Activated T-cell treated with anti-CD3 and anti-CD28 coated beads, Interleukin-2, amount 50 U/mL, for 1 hour (primary cell): ENCODE results near the gene ZFX.
"Not testable (repeated sequence)": the region's sequence is repeated elsewhere in the genome, so short reads cannot be mapped to it uniquely, and the experiment has no call there.

Source experiments
- DNase-seq: peaks from one replicate; pipeline ENCODE4 v3.0.0-alpha.2; 2020

Gene ZFX

DNA sequence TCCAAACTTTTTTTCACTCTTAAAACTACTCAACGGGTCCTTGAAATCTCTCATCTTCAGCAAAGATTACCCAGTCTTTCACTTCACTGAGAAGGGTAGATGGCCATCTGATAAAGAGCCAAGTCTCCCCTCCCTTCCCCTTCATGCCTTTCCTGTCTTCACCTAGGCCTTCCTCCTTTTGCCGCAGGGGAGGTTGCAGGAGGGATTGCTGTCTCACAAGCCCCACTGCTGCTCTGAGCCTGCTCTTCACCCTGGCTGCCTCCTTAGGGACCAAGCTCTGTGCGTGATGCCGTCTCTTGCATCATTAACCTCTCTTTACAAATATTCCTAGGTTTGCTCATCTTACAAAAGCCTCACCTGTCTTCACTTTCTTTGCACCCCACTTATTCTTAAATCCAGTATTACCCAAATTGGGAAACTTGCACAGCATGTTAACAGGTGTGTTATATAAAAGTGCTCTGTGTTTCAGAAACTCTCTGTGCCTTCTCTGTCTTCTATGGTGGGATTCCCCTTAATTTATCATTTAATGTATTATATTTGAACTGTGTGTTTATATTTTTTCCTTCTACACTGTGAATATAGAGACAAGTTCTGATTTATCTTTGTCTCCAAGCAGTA lies 3.8 kb downstream of the ZFX start:
- DNase-seq: no peak

- no peak for DNase-seq
Observed at GRCh38 chrX:24153796-24154189, 4.3 kb downstream of the ZFX start.

GRCh38 chrX:24154490-24155034 lies 5.0 kb downstream of the ZFX start:
- DNase-seq: no peak

- DNase-seq: not testable (repeated sequence)
Observed at GRCh38 chrX:24155747-24156146, 6.2 kb downstream of the ZFX start.

GRCh38 chrX:24156177-24156576 lies 6.6 kb downstream of the ZFX start:
- DNase-seq: no peak

DNA sequence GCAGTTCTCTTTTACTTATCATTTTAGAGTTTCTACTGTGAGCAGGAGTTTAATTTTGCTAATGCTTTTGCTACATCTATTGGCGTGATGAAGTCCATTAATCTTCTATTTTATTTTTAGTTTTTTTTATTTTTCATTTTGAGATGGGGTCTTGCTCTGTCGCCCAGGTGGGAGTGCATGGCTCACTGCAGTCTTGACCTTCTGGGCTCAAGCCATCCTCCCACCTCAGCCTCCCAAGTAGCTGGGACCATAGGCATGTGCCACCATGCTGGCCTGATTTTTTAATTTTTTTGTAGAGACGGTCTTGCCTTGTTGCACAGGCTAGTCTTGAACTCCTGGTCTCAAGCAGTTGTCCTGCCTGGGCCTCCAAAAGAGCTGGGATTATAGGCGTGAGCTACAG lies 9.4 kb downstream of the ZFX start:
- no peak for DNase-seq

GRCh38 chrX:24166078-24166477 lies 16.5 kb downstream of the ZFX start:
- DNase-seq: no peak

GRCh38 chrX:24167719-24168472 lies 18.4 kb downstream of the ZFX start:
- DNase-seq: no peak

DNA sequence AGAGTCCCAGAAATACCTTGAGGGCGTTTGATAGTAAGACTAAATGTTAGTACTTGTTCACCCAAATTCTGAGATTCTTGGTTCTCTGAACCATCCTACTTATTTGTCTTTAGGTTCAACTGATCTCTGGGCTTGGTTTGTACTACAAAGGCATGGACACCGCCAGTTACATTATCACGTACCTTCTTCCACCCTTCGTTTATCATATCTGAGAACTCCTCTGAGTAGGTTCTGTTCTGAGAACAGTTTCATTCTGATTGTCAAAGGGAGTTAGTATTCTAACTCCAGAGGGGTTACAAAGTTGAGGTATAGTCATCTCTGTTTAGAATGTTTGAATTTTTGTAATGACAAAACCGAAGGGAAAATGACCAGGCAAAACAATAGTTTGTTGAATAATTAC lies 19.3 kb downstream of the ZFX start:
- no peak for DNase-seq

- DNase-seq: no peak
Observed at GRCh38 chrX:24169211-24169610, 19.7 kb downstream of the ZFX start.

GRCh38 chrX:24173115-24173847 lies 23.8 kb downstream of the ZFX start:
- no peak for DNase-seq

GRCh38 chrX:24175276-24175675 lies 25.7 kb downstream of the ZFX start:
- DNase-seq: no peak

- DNase-seq: no peak
Observed at GRCh38 chrX:24178441-24178840, 28.9 kb downstream of the ZFX start.

- DNase-seq: no peak
Observed at GRCh38 chrX:24184018-24184417, 34.5 kb downstream of the ZFX start.

GRCh38 chrX:24186483-24186882 lies 37.0 kb downstream of the ZFX start:
- DNase-seq: no peak

DNA sequence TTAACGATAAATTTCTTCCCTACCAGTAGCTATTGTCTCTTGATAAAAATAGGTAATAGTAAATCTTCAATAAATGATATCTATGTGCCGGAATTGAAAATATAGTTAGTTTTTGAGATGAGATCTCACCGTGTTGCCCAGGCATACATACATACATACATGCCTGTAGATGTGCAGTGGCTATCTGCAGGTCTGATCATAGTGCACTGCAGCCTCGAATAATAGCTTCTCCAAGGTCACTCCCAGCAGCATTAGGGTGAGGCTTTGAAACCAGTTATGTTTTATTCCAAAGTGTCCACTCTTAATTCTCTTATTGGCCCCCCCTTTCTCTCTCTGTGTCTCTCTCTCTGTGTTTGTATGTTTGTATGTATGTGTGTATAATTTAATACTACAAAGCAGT lies 37.5 kb downstream of the ZFX start:
- no peak for DNase-seq

GRCh38 chrX:24189490-24189889 lies 40.0 kb downstream of the ZFX start:
- DNase-seq: no peak

DNA sequence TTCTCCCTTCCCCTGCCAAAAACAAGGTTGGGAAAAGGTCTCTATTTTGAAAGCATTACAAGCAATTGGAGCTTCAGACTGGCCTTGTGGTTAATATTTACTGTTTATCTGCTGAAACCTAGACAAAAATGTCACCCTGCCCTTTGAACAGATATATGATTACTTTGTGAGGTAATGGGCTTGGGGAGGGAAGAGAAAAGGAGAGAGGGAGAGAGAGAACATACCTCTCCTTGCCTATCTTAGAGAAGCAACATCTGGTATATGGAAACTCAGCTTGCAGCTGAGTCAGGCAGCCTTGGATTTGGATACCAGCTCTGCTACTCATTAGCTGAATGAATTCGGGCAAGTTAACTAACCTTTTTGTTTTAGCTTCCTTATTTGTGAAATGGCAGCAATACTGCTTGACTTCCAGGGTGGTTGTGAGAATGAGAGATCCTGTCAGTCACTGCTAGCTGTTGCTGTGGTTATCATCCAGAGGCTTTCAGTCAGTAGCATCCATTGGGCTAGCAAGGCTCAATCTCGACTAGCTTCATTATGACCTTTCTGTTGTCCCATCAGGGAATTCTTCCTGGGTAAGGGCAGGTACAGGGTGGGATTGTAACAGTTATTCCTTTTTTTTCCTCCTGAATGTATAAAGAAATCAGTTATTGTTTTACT lies 41.1 kb downstream of the ZFX start:
- DNase-seq: no peak

GRCh38 chrX:24196509-24196908 lies 47.0 kb downstream of the ZFX start:
- no peak for DNase-seq

GRCh38 chrX:24198101-24198500 lies 48.6 kb downstream of the ZFX start:
- DNase-seq: no peak

- DNase-seq: no peak
Observed at GRCh38 chrX:24200133-24200532, 50.6 kb downstream of the ZFX start.

DNA sequence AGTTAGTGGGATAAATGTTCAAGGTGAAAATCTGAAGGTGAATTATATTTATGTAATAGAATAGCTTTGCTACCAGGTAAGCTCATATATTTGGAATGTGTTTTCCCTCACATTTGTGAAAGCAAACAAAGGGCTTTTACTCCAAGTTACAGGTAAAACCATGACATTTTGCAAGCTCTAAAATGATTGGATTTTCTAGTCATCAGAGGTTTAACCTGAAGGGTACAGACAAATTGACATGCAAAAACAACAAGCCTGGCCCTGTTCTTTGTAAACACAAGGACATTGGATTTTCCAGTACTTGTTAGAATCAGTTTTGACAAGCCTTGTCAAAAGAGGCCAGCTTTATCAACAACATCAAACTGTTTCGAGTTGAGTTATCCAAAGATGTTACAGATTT lies 51.7 kb downstream of the ZFX start:
- DNase-seq: no peak

GRCh38 chrX:24202465-24203031 lies 53.0 kb downstream of the ZFX start:
- no peak for DNase-seq
